Eye (tissue), 1 donor: ENCODE results near the gene ERO1A.

Source experiments
- DNase-seq: peaks from one replicate; pipeline ENCODE4 v3.0.0-alpha.2; 2015

ERO1A gene

GRCh38 chr14:52599974-52600373, 95.4 kb downstream of the ERO1A start:
- no peak for DNase-seq

- DNase-seq: no peak
These were observed 96.8 kb downstream of the ERO1A start for GRCh38 chr14:52598568-52598967.

GRCh38 chr14:52596861-52597260, 98.5 kb downstream of the ERO1A start:
- DNase-seq: no peak

GRCh38 chr14:52596320-52596719, 99.0 kb downstream of the ERO1A start:
- no peak for DNase-seq

GRCh38 chr14:52590318-52590717, 105.0 kb downstream of the ERO1A start:
- no peak for DNase-seq
